ENCODE measurements around the gene JTB.

DNA sequence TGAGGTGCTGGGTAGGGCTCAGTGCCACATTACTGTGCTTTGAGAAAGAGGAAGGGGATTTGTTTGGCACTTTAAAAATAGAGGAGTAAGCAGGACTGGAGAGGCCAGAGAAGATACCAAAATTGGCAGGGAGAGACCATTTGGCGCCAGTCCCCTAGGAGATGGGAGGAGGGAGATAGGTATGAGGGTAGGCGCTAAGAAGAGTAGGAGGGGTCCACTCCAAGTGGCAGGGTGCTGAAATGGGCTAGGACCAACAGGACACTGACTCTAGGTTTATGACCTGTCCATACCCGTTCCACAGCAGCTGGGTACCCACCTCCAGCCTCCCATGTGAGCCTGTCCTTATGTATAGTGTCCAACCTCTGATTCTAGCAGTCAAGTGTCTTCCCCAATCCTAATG is 18.0 kb downstream of the JTB start:
- TF ChIP-seq POLR2A (IDR thresholded peaks at IDR 0.05; ENCODE audit: low read length) (no peak), GATA1 (IDR thresholded peaks at IDR 0.05; ENCODE audit: low read depth, low read length) (no peak)

Measured in erythroblast (primary cell).